ENCODE measurements around the gene SLC6A14.

GRCh38 chrX:116417214-116417613 lies 19.2 kb upstream of the SLC6A14 start:
- TF ChIP-seq CTCF (IDR thresholded peaks at IDR 0.05; ENCODE audit: low read depth, low read length, poor library complexity, severe bottlenecking), result no peak
- TF ChIP-seq EZH2phosphoT487 (IDR thresholded peaks at IDR 0.05; ENCODE audit: borderline replicate concordance, low read length), result no peak
